Left lung (tissue), 10 donors: ENCODE results near the gene ULK4. TPM values are rescaled to one million over a fixed set of nuclear protein-coding genes. Genes with fewer than 3 reads are reported as not detected.

Experiments used
- ATAC-seq: fragments of 200-7000 bp; cut with Tn5 transposase; one replicate; pipeline ENCODE4 v1.9.1; 2020; ENCODE audit warnings: moderate library complexity
- DNase-seq, 4 donors: peaks; one replicate each; pipeline ENCODE4 v3.0.0-alpha.2; 2013 to 2020
- H3K27ac ChIP-seq, 2 donors: fragments of 200-600 bp; sonication (generic) in 1 of 2; one replicate each; pipeline versions ENCODE4 v1.5.0 to v1.8.0; 2020 to 2021
- H3K27me3 ChIP-seq, 2 donors: fragments of 200-600 bp; sonication (generic) in 1 of 2; one replicate each; pipeline versions ENCODE4 v1.5.0 to v1.8.0; 2020 to 2021
- H3K36me3 ChIP-seq, 2 donors: fragments of 200-600 bp; sonication (generic) in 1 of 2; one replicate each; pipeline versions ENCODE4 v1.5.0 to v1.8.0; 2020 to 2021
- H3K4me1 ChIP-seq, 2 donors: fragments of 200-600 bp; one replicate each; pipeline ENCODE4 v1.8.0; 2021
- H3K4me3 ChIP-seq, 2 donors: fragments of 200-600 bp; sonication (generic) in 1 of 2; one replicate each; pipeline versions ENCODE4 v1.5.0 to v1.8.0; 2020 to 2021; ENCODE audit warnings: mild to moderate bottlenecking in 1 of 2
- H3K9me3 ChIP-seq, 2 donors: fragments of 200-600 bp; sonication (generic) in 1 of 2; one replicate each; pipeline versions ENCODE4 v1.5.0 to v1.8.0; 2020 to 2021
- intact Hi-C, 2 donors: fragments of 100-400 bp; cut with DNase I; formaldehyde crosslinking; loops; one replicate each; pipeline versions ENCODE4 v1.11.2 to v1.14.2; 2022
- polyA plus RNA-seq, 6 donors: library from polyadenylated mRNA; unstranded; fragments of 120-200 nt; gene quantifications; one replicate each; pipeline ENCODE4 v1.2.1, GENCODE V29; 2013; ENCODE audit not compliant: insufficient read length in 6 of 6
- total RNA-seq, 2 donors: library from RNA; stranded (reverse); fragmentation: NEBNext Ultra II Directional; extraction: Animal tissue kit (Norgen Biotek cat#: 25700); gene quantifications; one replicate each; pipeline ENCODE4 v1.2.1, GENCODE V29; 2021
- TF ChIP-seq, protein P1 (sequence below), 2 donors: fragments of 200-600 bp; sonication (generic) in 1 of 2; IDR thresholded peaks; one replicate each; pipeline versions ENCODE4 v1.5.0 to v1.8.0; 2021; ENCODE audit warnings: antibody characterized with exemption in 2 of 2
- donor health status: DM: no; HTN: yes; CAD: no.
- donor health status: DM: no; HTN: no; CAD: no.

The ULK4 gene
- total and polyA plus RNA-seq, 8 donors, result 3.9 to 12.1 (median 5.6) TPM

DNA sequence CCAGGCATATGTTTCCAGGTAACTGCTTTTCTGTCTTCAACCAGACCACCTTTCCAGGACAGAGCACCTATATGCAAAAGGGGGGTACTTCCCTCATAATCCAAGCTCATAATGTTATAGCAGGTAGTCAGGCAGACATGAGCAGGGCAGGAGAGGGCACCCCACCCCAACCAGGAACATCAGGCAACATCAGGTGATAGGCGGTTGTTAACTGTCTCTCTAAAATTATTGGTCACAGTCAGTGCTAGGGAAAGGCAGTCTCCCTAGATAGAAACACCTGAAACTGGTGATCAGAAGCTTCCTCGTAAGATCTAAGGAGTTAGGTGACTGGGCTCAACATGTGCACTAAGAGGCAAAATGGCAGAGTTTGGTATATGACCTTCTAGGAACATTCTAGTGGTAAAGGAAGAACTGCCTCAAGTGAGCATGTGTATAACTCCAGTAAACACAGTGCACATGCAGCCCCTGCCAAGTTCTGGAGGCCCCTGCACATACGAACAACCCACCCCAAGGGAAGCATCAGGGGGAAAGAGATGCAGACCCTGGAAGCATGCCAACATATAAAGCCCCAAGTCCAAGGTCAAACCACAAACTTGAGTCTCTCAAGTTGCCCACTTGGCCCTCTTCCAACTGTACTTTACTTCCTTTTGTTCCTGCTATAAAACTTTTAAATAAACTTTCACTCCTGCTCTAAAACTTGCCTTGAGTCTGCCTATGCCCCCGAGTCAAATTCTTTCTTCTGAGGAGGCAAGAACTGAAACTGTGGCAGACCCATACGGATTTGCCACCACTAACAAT, 270.9 kb downstream of the ULK4 start:
- Histone ChIP-seq H3K4me3 (no peak overlapping the region), H3K27me3 (no peaks in the 10 kb centered on the region), H3K9me3 (no peaks in the 10 kb centered on the region), H3K36me3 (no peaks in the 10 kb centered on the region), H3K27ac (no peak overlapping the region), H3K4me1 (no peaks in the 10 kb centered on the region)
- intact Hi-C loops, result no loop called here
- DNase-seq (peak in 1 of 4 donors; percentile 36), ATAC-seq (no peak)
- TF ChIP-seq, protein P1, sequence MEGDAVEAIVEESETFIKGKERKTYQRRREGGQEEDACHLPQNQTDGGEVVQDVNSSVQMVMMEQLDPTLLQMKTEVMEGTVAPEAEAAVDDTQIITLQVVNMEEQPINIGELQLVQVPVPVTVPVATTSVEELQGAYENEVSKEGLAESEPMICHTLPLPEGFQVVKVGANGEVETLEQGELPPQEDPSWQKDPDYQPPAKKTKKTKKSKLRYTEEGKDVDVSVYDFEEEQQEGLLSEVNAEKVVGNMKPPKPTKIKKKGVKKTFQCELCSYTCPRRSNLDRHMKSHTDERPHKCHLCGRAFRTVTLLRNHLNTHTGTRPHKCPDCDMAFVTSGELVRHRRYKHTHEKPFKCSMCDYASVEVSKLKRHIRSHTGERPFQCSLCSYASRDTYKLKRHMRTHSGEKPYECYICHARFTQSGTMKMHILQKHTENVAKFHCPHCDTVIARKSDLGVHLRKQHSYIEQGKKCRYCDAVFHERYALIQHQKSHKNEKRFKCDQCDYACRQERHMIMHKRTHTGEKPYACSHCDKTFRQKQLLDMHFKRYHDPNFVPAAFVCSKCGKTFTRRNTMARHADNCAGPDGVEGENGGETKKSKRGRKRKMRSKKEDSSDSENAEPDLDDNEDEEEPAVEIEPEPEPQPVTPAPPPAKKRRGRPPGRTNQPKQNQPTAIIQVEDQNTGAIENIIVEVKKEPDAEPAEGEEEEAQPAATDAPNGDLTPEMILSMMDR (IDR thresholded peaks at IDR 0.05), result no peak

DNA sequence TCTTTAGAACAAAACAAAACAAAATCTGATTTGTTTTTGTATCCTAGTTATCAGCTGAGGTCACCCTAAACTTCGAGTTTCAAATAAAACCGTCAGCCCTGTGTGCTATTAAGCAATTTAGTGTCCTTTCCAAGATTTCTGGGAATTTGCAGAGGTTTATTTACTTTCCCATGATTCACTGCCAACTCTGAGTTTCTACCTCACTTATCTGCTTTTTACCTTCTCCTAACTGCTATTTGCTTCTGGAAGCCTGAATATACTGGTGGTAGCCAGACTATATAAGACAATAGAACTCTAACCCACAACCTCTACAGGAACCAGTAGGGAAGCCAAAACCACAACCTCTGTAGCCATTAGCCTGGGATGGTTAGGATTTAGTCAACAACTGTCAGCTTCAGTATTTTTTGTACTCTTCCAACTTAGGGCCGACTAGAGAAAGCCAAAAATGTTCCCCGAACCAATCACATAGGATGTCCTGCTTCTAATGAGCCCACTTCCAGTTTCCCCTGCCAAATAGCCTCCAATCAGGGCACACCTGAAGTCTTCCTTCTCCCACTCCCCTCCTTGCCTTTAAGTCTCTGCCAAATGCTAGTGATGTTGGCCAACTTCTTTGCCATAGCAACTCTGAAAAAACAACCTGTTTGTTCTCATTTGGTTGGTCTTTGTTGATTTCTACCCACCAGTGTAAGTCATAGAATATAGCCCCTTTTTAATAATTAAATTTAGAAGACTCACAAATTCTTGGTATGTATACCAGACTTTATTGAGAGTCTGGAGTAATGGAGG, 273.1 kb downstream of the ULK4 start:
- Histone ChIP-seq H3K4me3 (no peak overlapping the region), H3K36me3 (no peaks in the 10 kb centered on the region), H3K9me3 (no peaks in the 10 kb centered on the region), H3K27ac (peak overlapping the region; percentile 46 to 53), H3K27me3 (no peaks in the 10 kb centered on the region), H3K4me1 (no peaks in the 10 kb centered on the region)
- intact Hi-C loops, result no loop called here
- DNase-seq, result no peak
- TF ChIP-seq, protein P1 (IDR thresholded peaks at IDR 0.05), result no peak
- peak; percentile 75 for ATAC-seq

DNA sequence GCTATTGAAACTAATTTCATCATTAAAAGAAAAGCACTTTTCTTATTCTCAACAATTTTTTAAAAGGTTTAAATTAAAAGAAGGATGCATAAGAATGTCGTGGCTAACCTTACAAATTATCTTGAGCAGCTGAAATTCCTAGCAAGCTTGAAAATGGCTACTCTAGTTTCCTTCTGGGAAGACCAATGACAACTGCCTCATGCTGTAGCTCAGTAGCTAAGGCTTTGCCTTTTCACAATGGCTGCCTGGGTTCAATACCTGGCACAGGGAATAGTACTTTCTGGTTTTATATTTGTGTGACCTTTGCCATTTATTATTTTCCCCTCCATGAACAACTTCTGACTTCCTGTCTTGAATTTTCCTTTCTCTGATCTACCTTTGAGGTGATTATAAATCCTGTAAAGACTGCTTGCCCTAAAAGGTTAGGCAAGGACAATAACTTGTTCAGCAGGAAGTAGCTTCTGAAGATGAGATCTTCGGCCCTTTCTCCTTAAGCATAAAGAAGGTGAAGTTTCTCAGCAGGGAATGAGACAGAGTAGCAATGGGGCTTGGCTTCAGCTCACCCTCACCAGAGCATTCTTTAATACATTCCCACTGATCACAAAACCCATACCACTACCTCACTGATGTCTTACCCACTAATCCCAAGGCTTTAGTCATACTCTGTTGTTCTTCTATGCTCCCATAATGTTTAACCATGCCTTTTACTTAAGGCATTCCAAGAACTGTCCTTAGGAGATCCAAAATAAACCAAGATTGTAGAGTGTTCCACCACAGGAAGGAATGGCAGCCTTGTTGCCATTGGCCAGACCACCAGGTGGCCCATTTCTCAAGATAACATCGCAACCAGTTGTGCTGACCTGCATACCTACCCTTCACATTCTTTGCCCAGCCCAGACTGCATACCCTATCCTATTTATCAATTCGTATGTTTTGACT, 276.8 kb downstream of the ULK4 start:
- Histone ChIP-seq H3K36me3 (no peaks in the 10 kb centered on the region), H3K4me1 (peaks cover 0 to 11% of the 10 kb centered on the region in 2 donors), H3K4me3 (no peak overlapping the region), H3K9me3 (no peaks in the 10 kb centered on the region), H3K27ac (no peak overlapping the region), H3K27me3 (no peaks in the 10 kb centered on the region)
- intact Hi-C loops, result no loop called here
- TF ChIP-seq, protein P1 (IDR thresholded peaks at IDR 0.05), result no peak
- DNase-seq, result no peak
- ATAC-seq, result no peak

DNA sequence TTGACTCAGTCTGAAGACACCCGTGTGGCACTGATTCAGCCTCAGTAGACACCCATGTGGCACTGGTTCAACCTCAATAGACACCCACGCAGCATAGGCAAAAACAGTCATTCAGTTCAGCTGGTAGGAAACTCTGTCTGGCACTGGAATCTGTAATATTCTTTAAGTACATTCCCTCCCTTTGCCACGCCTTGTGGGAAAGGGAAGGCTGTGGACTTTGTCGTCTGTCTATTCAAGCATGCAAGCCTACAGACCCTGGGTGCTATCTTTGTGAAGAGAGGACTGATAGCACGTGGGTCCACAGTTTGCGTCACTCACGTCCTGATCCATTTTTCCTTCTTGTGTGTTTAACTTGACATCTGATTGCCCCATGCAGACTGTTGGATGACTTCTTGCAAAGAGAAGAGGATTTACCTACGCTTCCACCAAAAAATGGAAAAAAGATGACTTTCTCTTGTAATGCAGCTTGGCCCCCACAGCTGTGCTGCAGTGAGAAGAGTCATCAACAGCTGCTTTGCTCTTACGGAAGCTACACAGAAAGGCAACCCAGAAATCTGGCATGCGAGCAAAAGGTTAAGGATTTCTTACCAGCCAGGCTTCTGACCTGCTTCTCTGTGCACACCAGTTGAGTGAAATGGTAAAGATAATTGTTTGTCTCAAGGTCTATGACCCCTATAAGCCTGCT, 278.1 kb downstream of the ULK4 start:
- intact Hi-C loops, result no loop called here
- Histone ChIP-seq H3K9me3 (no peaks in the 10 kb centered on the region), H3K4me3 (no peak overlapping the region), H3K27ac (no peak overlapping the region), H3K4me1 (peaks cover 0 to 11% of the 10 kb centered on the region in 2 donors), H3K27me3 (no peaks in the 10 kb centered on the region), H3K36me3 (no peaks in the 10 kb centered on the region)
- TF ChIP-seq, protein P1 (IDR thresholded peaks at IDR 0.05), result no peak
- ATAC-seq, result peak; percentile 73
- no peak for DNase-seq
